Neuron (in vitro differentiated cells): ENCODE results near the gene FCGR1A.
"Not testable (repeated sequence)": the region's sequence is repeated elsewhere in the genome, so short reads cannot be mapped to it uniquely, and the experiment has no call there.

ENCODE experiments used
- H2AFZ ChIP-seq: one replicate; pipeline ENCODE4 v1.6.1; 2013; ENCODE audit warnings: low read depth, mild to moderate bottlenecking, inconsistent platforms, low read length, moderate library complexity
- H3K27me3 ChIP-seq: one replicate; pipeline ENCODE4 v1.6.1; 2013; ENCODE audit warnings: low read length; ENCODE audit not compliant: insufficient read depth
- H3K36me3 ChIP-seq: one replicate; pipeline ENCODE4 v1.6.1; 2013; ENCODE audit warnings: low read length; ENCODE audit not compliant: insufficient read depth
- H3K4me1 ChIP-seq: one replicate; pipeline ENCODE4 v1.6.1; 2013; ENCODE audit warnings: low read length; ENCODE audit not compliant: insufficient read depth
- H3K4me3 ChIP-seq: 2 replicates; pipeline ENCODE4 v1.5.1; 2013; ENCODE audit warnings: mild to moderate bottlenecking, low read length, moderate library complexity
- H3K9me3 ChIP-seq: one replicate; pipeline ENCODE4 v1.6.1; 2013; ENCODE audit warnings: low read length

FCGR1A gene

DNA sequence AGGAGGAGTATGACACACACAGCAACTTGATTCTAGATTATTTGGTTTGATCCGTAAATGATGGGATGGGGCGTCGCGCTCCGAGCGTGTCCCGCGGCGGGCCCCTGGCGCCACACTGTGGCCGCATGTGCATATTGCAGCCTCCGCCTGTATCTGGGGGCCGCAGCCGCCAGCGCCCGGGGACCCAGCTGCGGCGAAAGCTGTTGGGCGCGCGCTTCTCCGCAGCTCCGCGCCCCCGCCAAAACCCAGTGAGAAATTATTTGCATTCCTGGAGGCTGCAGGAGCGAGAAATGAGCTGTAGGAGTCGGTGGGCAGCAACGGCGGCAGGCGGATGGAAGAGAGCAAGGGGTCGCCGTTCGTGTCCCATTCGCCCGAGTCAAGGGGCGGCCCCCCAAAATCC, 10.0 kb downstream of the FCGR1A start:
- Histone ChIP-seq H2AFZ (peak overlapping the region; percentile 81), H3K4me3 (peak overlapping the region; percentile 52)
- H3K36me3 ChIP-seq, H3K4me1 ChIP-seq, H3K27me3 ChIP-seq, H3K9me3 ChIP-seq: not testable (repeated sequence)

DNA sequence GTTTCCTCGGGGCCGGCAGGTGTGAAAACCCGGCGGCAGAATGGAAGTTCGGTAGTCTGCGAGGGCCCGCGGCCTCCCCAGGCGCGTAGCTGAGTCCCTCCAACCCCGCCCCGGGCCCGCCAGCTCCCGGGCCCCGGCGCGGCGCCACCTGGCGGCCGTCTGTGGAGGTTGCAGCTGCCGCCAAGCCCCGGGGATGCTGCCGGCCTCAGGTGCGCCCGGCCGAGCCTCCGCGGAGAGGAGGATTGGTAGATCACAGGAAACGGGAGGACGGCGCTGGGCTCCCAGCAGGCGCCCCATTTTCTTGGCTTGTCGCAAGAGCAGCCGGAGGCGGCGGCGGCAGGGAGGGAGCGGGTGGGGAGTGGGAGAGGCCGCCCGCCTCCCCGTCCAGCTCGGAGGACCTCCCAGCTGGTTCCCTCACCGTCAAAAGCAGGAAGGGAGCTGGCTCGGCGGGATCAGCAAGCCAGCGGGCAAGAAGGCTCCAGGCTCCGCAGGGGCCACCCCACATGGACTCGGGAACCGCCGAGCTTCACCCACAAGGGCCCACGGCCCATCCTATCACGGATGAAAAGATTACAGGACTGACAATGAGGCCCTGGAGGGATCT, 10.5 kb downstream of the FCGR1A start:
- Histone ChIP-seq H2AFZ (peak overlapping the region; percentile 81), H3K4me3 (peak overlapping the region; percentile 52)
- H3K27me3 ChIP-seq, H3K36me3 ChIP-seq, H3K9me3 ChIP-seq, H3K4me1 ChIP-seq: not testable (repeated sequence)

- H3K4me1 ChIP-seq, H3K36me3 ChIP-seq, H2AFZ ChIP-seq, H3K9me3 ChIP-seq, H3K27me3 ChIP-seq, H3K4me3 ChIP-seq: not testable (repeated sequence)
Observed at GRCh38 chr1:149793885-149794284, 11.4 kb downstream of the FCGR1A start.

GRCh38 chr1:149801628-149802027, 19.1 kb downstream of the FCGR1A start:
- H2AFZ ChIP-seq, H3K4me1 ChIP-seq, H3K4me3 ChIP-seq, H3K9me3 ChIP-seq, H3K36me3 ChIP-seq, H3K27me3 ChIP-seq: not testable (repeated sequence)

GRCh38 chr1:149804417-149805080, 22.1 kb downstream of the FCGR1A start:
- H3K27me3 ChIP-seq, H3K36me3 ChIP-seq, H3K9me3 ChIP-seq, H2AFZ ChIP-seq, H3K4me3 ChIP-seq, H3K4me1 ChIP-seq: not testable (repeated sequence)

DNA sequence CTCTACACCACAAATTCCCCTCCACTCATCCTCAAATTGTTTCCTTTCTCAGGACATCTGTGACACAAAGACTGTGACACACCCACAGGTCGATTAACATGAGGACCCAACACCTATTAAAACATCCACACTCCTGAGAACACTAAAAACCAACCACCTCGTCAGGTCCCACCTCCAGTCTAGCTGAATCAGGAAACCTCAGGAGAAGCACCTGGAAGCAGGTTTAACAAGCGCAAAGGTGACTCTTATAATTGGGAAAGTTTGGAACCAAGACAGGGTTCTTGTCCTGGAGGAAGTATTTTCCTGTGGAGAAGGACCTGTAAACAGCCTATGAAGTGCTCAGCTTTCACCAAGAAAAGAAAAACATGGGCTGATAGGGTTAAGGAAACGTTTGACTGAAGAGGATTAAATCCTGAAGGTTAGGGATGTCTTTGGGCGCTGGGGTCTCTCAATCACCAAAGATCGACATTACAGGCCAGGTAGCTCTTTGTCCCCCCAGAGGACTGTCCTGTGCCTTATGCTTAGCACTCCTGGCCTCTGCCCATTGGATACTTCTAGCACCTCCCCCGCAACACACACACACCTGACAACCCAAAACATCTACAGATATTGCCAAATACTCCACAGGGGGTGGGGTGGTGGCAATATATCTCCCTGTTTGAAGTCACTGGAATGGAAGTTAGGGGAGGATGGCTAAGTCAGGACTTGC, 28.4 kb downstream of the FCGR1A start:
- H3K4me1 ChIP-seq, H3K9me3 ChIP-seq, H3K36me3 ChIP-seq, H3K27me3 ChIP-seq, H2AFZ ChIP-seq: not testable (repeated sequence)
- peak overlapping the region; percentile 51 for H3K4me3 ChIP-seq

DNA sequence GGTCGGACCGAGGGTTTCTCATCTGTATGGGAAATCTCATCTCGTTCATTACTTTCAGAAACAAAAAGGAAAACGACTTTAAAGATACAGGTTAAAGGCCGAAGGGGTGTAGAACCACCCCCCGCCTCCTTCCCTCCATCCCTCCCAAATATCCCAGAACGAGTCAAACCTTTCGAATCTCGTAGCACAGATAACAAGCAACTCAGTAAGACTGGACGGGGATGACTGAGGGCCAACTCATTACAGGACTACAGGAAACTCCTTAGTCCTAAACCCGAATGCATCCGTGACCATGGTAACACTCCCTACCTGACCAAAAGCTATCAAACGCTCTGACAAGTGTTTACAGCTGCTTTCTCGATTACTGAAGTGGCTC, 29.0 kb downstream of the FCGR1A start:
- not testable (repeated sequence) for H3K36me3 ChIP-seq, H3K4me1 ChIP-seq, H2AFZ ChIP-seq, H3K27me3 ChIP-seq, H3K9me3 ChIP-seq
- H3K4me3 ChIP-seq, result peak overlapping the region; percentile 51

- not testable (repeated sequence) for H3K36me3 ChIP-seq, H2AFZ ChIP-seq, H3K4me1 ChIP-seq, H3K9me3 ChIP-seq, H3K27me3 ChIP-seq
- peak overlapping the region; percentile 60 for H3K4me3 ChIP-seq
Observed at GRCh38 chr1:149811890-149812829, 29.7 kb downstream of the FCGR1A start.

DNA sequence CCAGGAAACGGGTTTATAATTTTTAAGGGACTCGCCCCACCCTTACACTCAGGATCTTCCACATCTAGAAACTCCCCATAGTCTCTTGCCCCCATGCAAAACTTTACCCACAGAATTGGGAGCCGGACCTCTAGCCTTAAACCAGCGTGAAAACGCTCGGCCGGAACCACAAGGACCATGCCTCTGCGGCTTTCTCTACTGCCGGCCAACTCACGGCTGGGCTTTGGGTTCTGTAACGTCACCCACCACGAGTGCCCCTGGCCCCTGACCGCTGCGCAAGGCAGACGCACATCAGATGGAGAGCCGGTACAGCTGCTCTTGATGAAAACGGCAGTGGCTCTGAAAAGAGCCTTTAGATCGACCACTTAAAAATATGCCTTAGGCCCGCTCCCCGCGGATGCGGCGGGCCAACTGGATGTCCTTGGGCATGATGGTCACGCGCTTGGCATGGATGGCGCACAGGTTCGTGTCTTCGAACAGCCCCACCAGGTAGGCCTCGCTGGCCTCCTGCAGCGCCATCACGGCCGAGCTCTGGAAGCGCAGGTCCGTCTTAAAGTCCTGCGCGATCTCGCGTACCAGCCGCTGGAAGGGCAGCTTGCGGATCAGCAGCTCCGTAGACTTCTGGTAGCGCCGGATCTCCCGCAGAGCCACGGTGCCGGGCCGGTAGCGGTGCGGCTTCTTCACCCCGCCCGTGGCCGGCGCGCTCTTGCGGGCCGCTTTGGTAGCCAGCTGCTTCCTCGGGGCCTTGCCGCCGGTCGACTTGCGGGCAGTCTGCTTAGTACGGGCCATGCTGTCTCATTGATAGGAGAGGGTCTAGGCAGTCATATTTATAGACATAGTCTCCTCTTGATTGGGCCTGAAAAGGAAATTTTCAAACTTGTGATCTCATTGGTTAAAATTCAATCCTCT, 30.7 kb downstream of the FCGR1A start:
- H3K36me3 ChIP-seq, H3K9me3 ChIP-seq, H2AFZ ChIP-seq, H3K27me3 ChIP-seq, H3K4me1 ChIP-seq: not testable (repeated sequence)
- H3K4me3 ChIP-seq, result peak overlapping the region; percentile 60

DNA sequence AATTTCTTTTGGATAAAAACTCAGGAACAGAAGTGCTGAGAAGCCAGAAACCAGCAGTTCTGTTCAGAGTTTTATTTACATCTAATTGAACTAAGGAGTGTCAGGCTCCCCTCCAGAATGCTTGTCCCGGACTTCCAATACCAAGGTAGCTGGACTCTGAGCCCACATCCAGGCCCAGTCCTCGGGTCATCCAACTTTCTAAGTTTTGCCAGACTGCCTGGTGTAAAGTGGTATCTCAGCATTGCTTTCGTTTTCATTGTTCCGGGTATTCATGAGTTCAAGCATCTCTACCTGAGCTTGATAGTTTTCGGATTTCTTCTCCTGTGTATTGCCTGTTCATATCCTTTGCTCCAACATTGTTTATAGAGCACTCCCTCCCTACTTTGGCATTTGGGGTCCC, 37.9 kb downstream of the FCGR1A start:
- H3K9me3 ChIP-seq, H2AFZ ChIP-seq, H3K4me1 ChIP-seq, H3K36me3 ChIP-seq, H3K4me3 ChIP-seq, H3K27me3 ChIP-seq: not testable (repeated sequence)

DNA sequence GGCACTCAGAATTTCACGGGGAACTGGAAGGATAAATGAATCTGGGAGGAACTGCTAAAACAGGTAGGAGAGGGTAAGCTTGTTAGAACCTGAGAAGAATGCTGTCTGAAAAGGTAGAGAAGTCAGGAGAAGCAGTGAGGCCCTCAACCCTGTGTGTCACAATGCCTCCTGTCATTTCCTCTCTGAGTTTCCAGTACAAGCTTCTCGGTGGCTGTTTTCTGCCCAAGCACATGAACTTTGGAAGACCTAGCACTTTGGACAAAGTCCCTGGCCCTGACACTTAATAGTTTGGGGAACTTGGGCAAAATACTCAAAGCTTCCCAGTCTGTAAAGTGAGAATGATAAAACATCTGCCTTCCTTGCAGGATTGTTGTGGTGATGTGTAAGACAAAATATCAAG, 44.1 kb downstream of the FCGR1A start:
- H3K4me3 ChIP-seq, H3K9me3 ChIP-seq, H3K4me1 ChIP-seq, H3K27me3 ChIP-seq, H2AFZ ChIP-seq, H3K36me3 ChIP-seq: not testable (repeated sequence)

DNA sequence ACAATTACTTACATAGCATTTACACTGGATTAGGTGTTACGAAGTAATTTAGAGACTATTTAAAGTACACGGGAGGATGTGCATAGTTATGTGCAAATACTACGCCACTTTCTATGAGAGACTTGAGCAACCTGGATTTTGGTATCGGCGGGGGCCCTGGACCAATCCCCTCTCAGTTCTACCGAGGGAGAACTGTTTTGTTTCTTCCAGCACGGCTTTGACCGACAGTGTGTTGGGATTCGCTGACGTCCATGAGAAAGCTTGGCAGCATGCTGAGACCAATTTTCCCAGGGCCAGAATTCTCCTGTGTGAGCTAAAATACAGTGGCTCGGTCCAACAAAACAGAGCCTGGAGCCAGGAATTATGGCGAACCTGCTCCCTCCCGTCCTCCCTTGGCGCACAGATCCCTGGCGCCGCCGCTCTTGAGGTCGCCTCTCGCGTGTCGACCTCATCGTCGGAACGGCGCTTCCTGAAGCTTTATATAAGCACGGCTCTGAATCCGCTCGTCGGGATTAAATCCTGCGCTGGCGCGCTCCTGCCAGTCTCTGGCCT, 49.3 kb downstream of the FCGR1A start:
- not testable (repeated sequence) for H3K36me3 ChIP-seq, H2AFZ ChIP-seq, H3K4me3 ChIP-seq, H3K9me3 ChIP-seq, H3K27me3 ChIP-seq, H3K4me1 ChIP-seq
